ENCODE data around the gene LRRFIP1. TPM values are rescaled to one million over a fixed set of nuclear protein-coding genes. Genes with fewer than 3 reads are reported as not detected.
"Not testable (repeated sequence)": the region's sequence is repeated elsewhere in the genome, so short reads cannot be mapped to it uniquely, and the experiment has no call there.

Gene LRRFIP1
- total and polyA plus RNA-seq, 8 donors, result 18.4 to 55.0 (median 31.7) TPM

GRCh38 chr2:237682856-237683670 lies 55.7 kb downstream of the LRRFIP1 start:
- no peak overlapping the region for H3K27ac ChIP-seq
- no peak for DNase-seq

GRCh38 chr2:237685408-237685807 lies 58.0 kb downstream of the LRRFIP1 start:
- WGBS, 2 donors, result 82 to 85% methylated on average over 5 of the region's 5 CpGs
- FAIRE-seq, result no peak
- no peak overlapping the region for H3K4me3 ChIP-seq

More at GRCh38 chr2:237682856-237683670, 55.7 kb downstream of the LRRFIP1 start:
- no peaks in the 10 kb centered on the region for H3K27me3 ChIP-seq
- TF ChIP-seq CTCF (IDR thresholded peaks at IDR 0.05), result no peak
- H3K36me3 ChIP-seq, result no peaks in the 10 kb centered on the region
- WGBS, 2 donors, result 90% methylated on average over 18 of the region's 18 CpGs
- intact Hi-C loops (cut with DNase I), result no loop called here
- no peak for ATAC-seq
- H3K9me3 ChIP-seq, result no peaks in the 10 kb centered on the region
- no peak for FAIRE-seq
- peaks cover 0 to 6% (median 0%) of the 10 kb centered on the region in 3 donors for H3K4me1 ChIP-seq
- no peak overlapping the region for H3K4me3 ChIP-seq

GRCh38 chr2:237686659-237687136 lies 59.3 kb downstream of the LRRFIP1 start:
- no peaks in the 10 kb centered on the region for H3K9me3 ChIP-seq
- DNase-seq (no peak), ATAC-seq (no peak), FAIRE-seq (no peak)
- WGBS, 2 donors, result 90 to 95% methylated on average over 11 of the region's 11 CpGs
- no peaks in the 10 kb centered on the region for H3K36me3 ChIP-seq
- intact Hi-C loops (cut with DNase I), result no loop called here
- no peaks in the 10 kb centered on the region for H3K4me1 ChIP-seq
- no peak overlapping the region for H3K4me3 ChIP-seq
- H3K27ac ChIP-seq, result peak overlapping the region in 1 of 4 donors; percentile 15
- H3K27me3 ChIP-seq, result no peaks in the 10 kb centered on the region
- no peak for TF ChIP-seq CTCF (IDR thresholded peaks at IDR 0.05)

More at GRCh38 chr2:237685408-237685807, 58.0 kb downstream of the LRRFIP1 start:
- DNase-seq, result no peak
- Histone ChIP-seq H3K36me3 (no peaks in the 10 kb centered on the region), H3K4me1 (no peaks in the 10 kb centered on the region), H3K27me3 (no peaks in the 10 kb centered on the region), H3K27ac (no peak overlapping the region), H3K9me3 (no peaks in the 10 kb centered on the region)
- no peak for ATAC-seq
- intact Hi-C loops (cut with DNase I), result no loop called here
- no peak for TF ChIP-seq CTCF (IDR thresholded peaks at IDR 0.05)

- Histone ChIP-seq H3K4me3 (no peak overlapping the region), H3K36me3 (no peaks in the 10 kb centered on the region), H3K4me1 (peaks cover 0 to under 1% (median 0%) of the 10 kb centered on the region in 3 donors), H3K27ac (peak overlapping the region in 2 of 4 donors; percentile 13 to 62), H3K9me3 (no peaks in the 10 kb centered on the region), H3K27me3 (no peaks in the 10 kb centered on the region)
- intact Hi-C loops (cut with DNase I), result no loop called here
- FAIRE-seq (no peak), DNase-seq (no peak), ATAC-seq (no peak)
- 90% methylated on average over 1 of the region's 1 CpG for WGBS, 2 donors
- no peak for TF ChIP-seq CTCF (IDR thresholded peaks at IDR 0.05)
Observed at GRCh38 chr2:237688081-237688480, 60.7 kb downstream of the LRRFIP1 start.

GRCh38 chr2:237688541-237688940 lies 61.2 kb downstream of the LRRFIP1 start:
- H3K27ac ChIP-seq, result peak overlapping the region in 1 of 4 donors; percentile 62
- H3K4me3 ChIP-seq; DNase-seq; intact Hi-C loops (cut with DNase I); H3K9me3 ChIP-seq; FAIRE-seq; H3K36me3 ChIP-seq; H3K27me3 ChIP-seq; H3K4me1 ChIP-seq; ATAC-seq: not testable (repeated sequence)
- 94 to 96% methylated on average over 6 of the region's 6 CpGs for WGBS, 2 donors

Measured in pancreas (tissue), 10 donors.